HepG2 (cell line): ENCODE measurements around the gene DACT2. TPM values are rescaled to one million over a fixed set of nuclear protein-coding genes. Genes with fewer than 3 reads are reported as not detected.
A peak's percentile ranks its signal among the peaks of the same experiment; 100 is the strongest.

Experiments used
- ATAC-seq: fragments of 200-7000 bp; cut with Tn5 transposase; 3 replicates; pipeline ENCODE4 v1.9.1; 2020; ENCODE audit warnings: mild to moderate bottlenecking, moderate library complexity
- BruUV-seq: library from RNA; stranded (reverse); fragments of 400-500 nt; replicated peaks from 2 replicates; lab custom pipeline; 2021; lab: Mats Ljungman, UMichigan
- CTCF ChIA-PET: fragments of 300-600 bp; formaldehyde crosslinking; extraction: SDS; loops from one replicate; lab custom pipeline; 2021; ENCODE audit warnings: low total read pairs, inconsistent platforms, low intra/inter-chr PET ratio; lab: Yijun Ruan, JAX
- POLR2A ChIA-PET: fragments of 350-600 bp; sonication (Branson Sonifier 250); formaldehyde crosslinking; loops from one replicate; lab custom pipeline; 2020; ENCODE audit warnings: antibody characterized with exemption, inconsistent platforms; lab: Yijun Ruan, JAX
- DNase-seq: peaks from one replicate; pipeline ENCODE4 v3.0.0-alpha.2; 2015; ENCODE audit warnings: low spot score
- FAIRE-seq: peaks from 3 replicates; lab custom pipeline; 2011; peaks lifted over from hg19 to GRCh38; lab: Jason Lieb, UNC
- H2AFZ ChIP-seq: one replicate; pipeline ENCODE4 v1.6.1; 2011; ENCODE audit warnings: low read length, inconsistent platforms
- H3K27ac ChIP-seq: fragments of 300-600 bp; 3 replicates; pipeline ENCODE4 v1.8.0; 2011; ENCODE audit warnings: mixed run types, mild to moderate bottlenecking, mixed read lengths, low read length, inconsistent platforms; ENCODE audit not compliant: insufficient read depth; ENCODE audit errors: extremely low read length
- H3K27me3 ChIP-seq, 2 experiments: fragments of 200-600 bp in 1 of 2; 2 replicates in 1 of 2; 3 replicates in 1 of 2; pipeline versions ENCODE4 v1.6.0 to v1.8.0; 2011; ENCODE audit warnings: low read length in 2 of 2, mild to moderate bottlenecking in 2 of 2, moderate library complexity in 2 of 2, inconsistent platforms in 1 of 2; ENCODE audit not compliant: insufficient read depth in 2 of 2, control insufficient read depth in 1 of 2
- H3K36me3 ChIP-seq, 2 experiments: fragments of 200-600 bp in 1 of 2; replicated peaks in 1 of 2; 2 replicates in 1 of 2; 3 replicates in 1 of 2; pipeline versions ENCODE4 v1.5.1 to v1.8.0; 2011; ENCODE audit warnings: low read length in 2 of 2, inconsistent platforms in 1 of 2; ENCODE audit not compliant: insufficient read depth in 2 of 2, control insufficient read depth in 1 of 2
- H3K4me1 ChIP-seq: 2 replicates; pipeline ENCODE4 v1.5.1; 2012; ENCODE audit warnings: low read length, inconsistent platforms; ENCODE audit not compliant: insufficient read depth
- H3K4me2 ChIP-seq: 2 replicates; pipeline ENCODE4 v1.6.0; 2011; ENCODE audit warnings: low read depth, low read length, inconsistent platforms
- H3K4me3 ChIP-seq, 3 experiments: fragments of 200-600 bp in 1 of 3; sonication (generic), shearing (Covaris generic) in 1 of 3; replicated peaks in 1 of 3; 2 replicates each; pipeline ENCODE4 v1.5.1; 2011 to 2016; ENCODE audit warnings: low read length in 3 of 3, inconsistent platforms in 2 of 3, low read depth in 2 of 3, mild to moderate bottlenecking in 2 of 3, control low read depth in 1 of 3, mixed read lengths in 1 of 3; ENCODE audit not compliant: insufficient read depth in 1 of 3
- H3K79me2 ChIP-seq: one replicate; pipeline ENCODE4 v1.6.1; 2011; ENCODE audit warnings: low read length, inconsistent platforms; ENCODE audit not compliant: insufficient read depth
- H3K9ac ChIP-seq: 2 replicates; pipeline ENCODE4 v1.6.0; 2011; ENCODE audit warnings: mild to moderate bottlenecking, low read depth, low read length, inconsistent platforms; ENCODE audit not compliant: insufficient read depth
- H3K9me3 ChIP-seq: 2 replicates; pipeline ENCODE4 v1.5.1; 2012; ENCODE audit warnings: mild to moderate bottlenecking, low read length
- H4K20me1 ChIP-seq: 2 replicates; pipeline ENCODE4 v1.6.0; 2011; ENCODE audit warnings: inconsistent platforms, mild to moderate bottlenecking, low read length, moderate library complexity; ENCODE audit not compliant: insufficient read depth
- BRCA1 ChIP-seq: sonication (generic); formaldehyde crosslinking; IDR thresholded peaks from 2 replicates; pipeline ENCODE4 v1.4.0; 2020; ENCODE audit warnings: missing genetic modification reagents
- DMTF1 ChIP-seq: sonication (generic); formaldehyde crosslinking; IDR thresholded peaks from 2 replicates; pipeline ENCODE4 v1.4.0; 2020; ENCODE audit warnings: mild to moderate bottlenecking, missing genetic modification reagents
- KIAA2018 ChIP-seq: sonication (generic); formaldehyde crosslinking; IDR thresholded peaks from 2 replicates; pipeline ENCODE4 v1.5.0; 2020; ENCODE audit warnings: mild to moderate bottlenecking, missing genetic modification reagents, borderline replicate concordance
- KMT2A ChIP-seq: sonication (generic); formaldehyde crosslinking; IDR thresholded peaks from 2 replicates; pipeline ENCODE4 v1.4.0; 2020; ENCODE audit warnings: missing genetic modification reagents
- THYN1 ChIP-seq: sonication (generic); formaldehyde crosslinking; IDR thresholded peaks from 2 replicates; pipeline ENCODE4 v1.8.1; 2023; ENCODE audit warnings: low read depth, mild to moderate bottlenecking, moderate library complexity, missing genetic modification reagents, borderline replicate concordance
- ZBTB7A ChIP-seq: sonication (generic); formaldehyde crosslinking; IDR thresholded peaks from 2 replicates; pipeline ENCODE4 v1.8.0; 2022; ENCODE audit warnings: mild to moderate bottlenecking, missing genetic modification reagents
- ZFP1 ChIP-seq: IDR thresholded peaks from 2 replicates; pipeline ENCODE4 v1.6.1; 2016
- ZNF562 ChIP-seq: sonication (generic); formaldehyde crosslinking; IDR thresholded peaks from 2 replicates; pipeline ENCODE4 v1.8.0; 2022; ENCODE audit warnings: missing genetic modification reagents, borderline replicate concordance
- ZNF572 ChIP-seq: sonication (generic); formaldehyde crosslinking; IDR thresholded peaks from 2 replicates; pipeline ENCODE4 v1.5.1; 2020; ENCODE audit warnings: mild to moderate bottlenecking, missing genetic modification reagents
- ZNF644 ChIP-seq: IDR thresholded peaks from 2 replicates; pipeline ENCODE4 v1.6.1; 2016; ENCODE audit warnings: low read depth
- ZNF724P ChIP-seq: sonication (generic); formaldehyde crosslinking; IDR thresholded peaks from 2 replicates; pipeline ENCODE4 v1.8.0; 2022; ENCODE audit warnings: missing genetic modification reagents, borderline replicate concordance
- WGBS: methylation state at CpG from one replicate; pipeline ENCODE4 v1.1.6; 2017; ENCODE audit warnings: low lambda C conversion rate; 5-methylcytosine and 5-hydroxymethylcytosine counted together
- in situ Hi-C: cut with HindIII; loops from 2 replicates; pipeline ENCODE4 v1.10.0; 2017; ENCODE audit warnings: low pct_unique_long_range_greater_than_20kb; ENCODE audit not compliant: extremely low pct_ligation_motif_present
- intact Hi-C: fragments of 100-400 bp; cut with micrococcal nuclease; formaldehyde crosslinking; loops from one replicate; pipeline ENCODE4 v1.10.0; 2022; ENCODE audit not compliant: unreplicated experiment
- polyA plus RNA-seq, 8 experiments: library from polyadenylated mRNA; depleted of rRNA in 3 of 8; stranded (reverse) in 7 of 8; unstranded in 1 of 8; fragments of >200 nt; fragmentation: Illumina TruSeq in 4 of 8; extraction: Trizol in 4 of 8; gene quantifications; 2 replicates each; pipeline versions ENCODE4 v1.2.1 to v1.2.3, GENCODE V29; 2011 to 2016; ENCODE audit warnings: low read depth in 4 of 8, missing spikeins in 1 of 8, mixed read lengths in 1 of 8; ENCODE audit not compliant: insufficient read depth in 1 of 8
- total RNA-seq, 5 experiments: library from RNA; depleted of rRNA; stranded (reverse); fragments of >200 nt; fragmentation: Illumina TruSeq; extraction: Trizol; gene quantifications; 2 replicates each; pipeline ENCODE4 v1.2.3, GENCODE V29; 2016; ENCODE audit warnings: low read depth in 1 of 5

DACT2 gene
- total and polyA plus RNA-seq, 2 of the 13 experiments (the other 11 are each of a cell fraction or from before 2014, with no cell fraction given), result 0.15 TPM; not detected in 1

- no peak for TF ChIP-seq DMTF1 (CRISPR knock-in tag)
- no peak for TF ChIP-seq THYN1 (CRISPR knock-in tag)
- TF ChIP-seq ZNF644 (CRISPR knock-in tag), result no peak
- TF ChIP-seq ZNF562 (CRISPR knock-in tag), result no peak
- TF ChIP-seq KMT2A (CRISPR knock-in tag), result 0 out of 2 replicates have a peak, but pooled peaks have one; percentile 11
- TF ChIP-seq ZNF572 (CRISPR knock-in tag), result peak; percentile 68; the same call in 1 of the 2 replicates
- TF ChIP-seq ZBTB7A (CRISPR knock-in tag), result 0 out of 2 replicates have a peak, but pooled peaks have one; percentile 19
- TF ChIP-seq, all 625 proteins: peak for 13
These were observed 54.2 kb downstream of the DACT2 start (continued) for GRCh38 chr6:168265394-168265793.

- WGBS, result under 1% methylated on average over 19 of the region's 19 CpGs
- TF ChIP-seq KIAA2018 (no peak), ZNF724P (CRISPR knock-in tag) (no peak), BRCA1 (CRISPR knock-in tag) (no peak), ZFP1 (no peak)
These were observed 54.8 kb downstream of the DACT2 start for GRCh38 chr6:168264593-168265335.

More at GRCh38 chr6:168264593-168265335, 54.8 kb downstream of the DACT2 start:
- Histone ChIP-seq H2AFZ (peak overlapping the region; percentile 57), H3K9me3 (no peaks in the 10 kb centered on the region), H4K20me1 (no peaks in the 10 kb centered on the region), H3K9ac (peak overlapping the region; percentile 66), H3K4me1 (peaks cover 86% of the 10 kb centered on the region), H3K27me3 (no peaks in the 10 kb centered on the region), H3K4me2 (peak overlapping the region; percentile 93), H3K4me3 (peak overlapping the region; percentile 22 to 65 (median 33)), H3K79me2 (no peaks in the 10 kb centered on the region), H3K27ac (peak overlapping the region; percentile 79), H3K36me3 (no peaks in the 10 kb centered on the region)
- ChIA-PET POLR2A (interaction anchor here (1.1 to 5.8 kb wide), 7 partner anchors 9 to 63 kb away, joined by 3 to 76 read pairs (median 6); no protein-coding TSS in a partner anchor), CTCF (no interaction called here)
- in situ Hi-C loops (no loop called here), intact Hi-C loops (loop anchor here (1.0 to 5.0 kb wide), 3 partner anchors 10 to 64 kb away; no protein-coding TSS in a partner anchor)
- TSS peak; percentile 85 for BruUV-seq
- DNase-seq (peak; percentile 91), FAIRE-seq (peak; percentile 72), ATAC-seq (peak; percentile 50)
